Kidney epithelial cell (primary cell): Measurements from ENCODE around the gene DGKI. TPM values are rescaled to one million over a fixed set of nuclear protein-coding genes. Genes with fewer than 3 reads are reported as not detected.

Experiments used
- DNase-seq: peaks from one replicate; pipeline ENCODE4 v3.0.0-alpha.2; 2010; ENCODE audit warnings: low read depth
- H3K27me3 ChIP-seq: 2 replicates; pipeline ENCODE4 v1.6.0; 2011; ENCODE audit warnings: low read length; ENCODE audit not compliant: control insufficient read depth, insufficient read depth
- H3K36me3 ChIP-seq: 2 replicates; pipeline ENCODE4 v1.5.1; 2011; ENCODE audit warnings: low read length; ENCODE audit not compliant: control insufficient read depth, insufficient read depth
- H3K4me3 ChIP-seq: 2 replicates; pipeline ENCODE4 v1.5.1; 2011; ENCODE audit warnings: low read depth, mild to moderate bottlenecking, control low read depth, low read length
- total RNA-seq: library from RNA; depleted of rRNA; stranded (reverse); fragments of >200 nt; gene quantifications from 2 replicates; pipeline ENCODE4 v1.2.3, GENCODE V29; 2015
- TF ChIP-seq, protein P1 (sequence below): IDR thresholded peaks from 2 replicates; pipeline ENCODE4 v1.5.1; 2011; ENCODE audit warnings: mild to moderate bottlenecking, moderate library complexity, low read length, control low read depth, inconsistent platforms; ENCODE audit not compliant: insufficient read depth, poor library complexity, severe bottlenecking

DGKI gene
- total RNA-seq, 1 donor from 2014 or later = 3.5 TPM

GRCh38 chr7:137789215-137789882 lies 57.4 kb downstream of the DGKI start:
- H3K4me3 ChIP-seq = no peak overlapping the region
- TF ChIP-seq, protein P1, sequence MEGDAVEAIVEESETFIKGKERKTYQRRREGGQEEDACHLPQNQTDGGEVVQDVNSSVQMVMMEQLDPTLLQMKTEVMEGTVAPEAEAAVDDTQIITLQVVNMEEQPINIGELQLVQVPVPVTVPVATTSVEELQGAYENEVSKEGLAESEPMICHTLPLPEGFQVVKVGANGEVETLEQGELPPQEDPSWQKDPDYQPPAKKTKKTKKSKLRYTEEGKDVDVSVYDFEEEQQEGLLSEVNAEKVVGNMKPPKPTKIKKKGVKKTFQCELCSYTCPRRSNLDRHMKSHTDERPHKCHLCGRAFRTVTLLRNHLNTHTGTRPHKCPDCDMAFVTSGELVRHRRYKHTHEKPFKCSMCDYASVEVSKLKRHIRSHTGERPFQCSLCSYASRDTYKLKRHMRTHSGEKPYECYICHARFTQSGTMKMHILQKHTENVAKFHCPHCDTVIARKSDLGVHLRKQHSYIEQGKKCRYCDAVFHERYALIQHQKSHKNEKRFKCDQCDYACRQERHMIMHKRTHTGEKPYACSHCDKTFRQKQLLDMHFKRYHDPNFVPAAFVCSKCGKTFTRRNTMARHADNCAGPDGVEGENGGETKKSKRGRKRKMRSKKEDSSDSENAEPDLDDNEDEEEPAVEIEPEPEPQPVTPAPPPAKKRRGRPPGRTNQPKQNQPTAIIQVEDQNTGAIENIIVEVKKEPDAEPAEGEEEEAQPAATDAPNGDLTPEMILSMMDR = no peak
- H3K27me3 ChIP-seq = no peaks in the 10 kb centered on the region
- no peak for DNase-seq
- H3K36me3 ChIP-seq = no peaks in the 10 kb centered on the region

DNA sequence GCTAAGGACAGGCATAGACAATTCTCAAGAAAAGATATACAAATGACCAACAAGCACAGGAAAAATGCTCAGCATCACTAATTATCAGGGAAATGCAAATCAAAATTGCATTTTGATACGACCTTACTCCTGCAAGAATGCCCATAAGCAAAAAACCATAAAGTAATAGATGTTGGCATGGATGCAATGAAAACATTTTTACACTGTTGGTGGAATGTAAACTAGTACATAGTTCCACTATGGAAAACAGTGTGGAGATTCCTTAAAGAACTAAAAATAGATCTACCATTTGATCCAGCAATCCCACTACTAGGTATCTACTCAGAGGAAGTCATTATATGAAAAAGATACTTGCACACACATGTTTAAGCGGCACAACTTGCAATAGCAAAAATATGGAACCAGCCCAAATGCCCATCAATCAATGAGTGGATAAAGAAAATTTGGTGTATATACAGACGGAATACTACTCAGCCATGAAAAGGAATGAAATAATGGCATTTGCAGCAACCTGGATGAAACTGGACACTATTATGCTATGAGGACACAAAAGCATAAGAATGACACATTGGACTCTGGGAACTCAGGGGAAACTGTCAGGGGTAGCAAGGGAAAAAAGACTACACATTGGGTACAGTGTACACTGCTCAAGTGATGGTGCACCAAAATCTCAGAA lies 59.3 kb downstream of the DGKI start:
- H3K27me3 ChIP-seq = no peaks in the 10 kb centered on the region
- no peaks in the 10 kb centered on the region for H3K36me3 ChIP-seq
- DNase-seq = no peak
- TF ChIP-seq, protein P1 = no peak
- H3K4me3 ChIP-seq = no peak overlapping the region

GRCh38 chr7:137778511-137778910 lies 68.3 kb downstream of the DGKI start:
- Histone ChIP-seq H3K4me3 (no peak overlapping the region), H3K36me3 (no peaks in the 10 kb centered on the region), H3K27me3 (no peaks in the 10 kb centered on the region)
- no peak for DNase-seq
- TF ChIP-seq, protein P1 = no peak

DNA sequence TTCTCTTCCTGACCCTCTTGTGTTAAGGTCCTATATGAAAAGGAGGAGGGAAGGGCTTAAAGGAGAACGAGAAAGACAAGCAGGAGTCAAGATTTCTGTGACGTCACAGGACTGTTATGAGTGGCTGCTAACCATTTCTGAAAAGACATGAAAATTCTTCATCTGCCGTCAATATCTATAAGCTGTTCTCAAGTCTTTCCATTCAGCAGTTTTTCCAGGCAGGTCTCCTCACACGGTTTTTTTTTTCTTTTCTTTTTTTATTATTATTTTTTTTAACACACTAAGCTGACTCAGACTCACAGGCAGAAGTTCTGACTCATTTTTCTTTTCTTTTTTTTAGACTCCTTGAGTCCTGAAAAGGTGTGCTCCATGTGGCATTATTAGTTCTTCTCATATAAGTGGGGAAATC lies 72.0 kb downstream of the DGKI start:
- Histone ChIP-seq H3K27me3 (no peaks in the 10 kb centered on the region), H3K36me3 (no peaks in the 10 kb centered on the region), H3K4me3 (no peak overlapping the region)
- TF ChIP-seq, protein P1 = no peak
- peak; percentile 38 for DNase-seq

GRCh38 chr7:137772748-137773147 lies 74.0 kb downstream of the DGKI start:
- no peaks in the 10 kb centered on the region for H3K27me3 ChIP-seq
- no peaks in the 10 kb centered on the region for H3K36me3 ChIP-seq
- no peak overlapping the region for H3K4me3 ChIP-seq
- TF ChIP-seq, protein P1 = no peak
- DNase-seq = peak; percentile 65
